HG03064 (cell line): ENCODE results near the gene MAGT1.
A peak's percentile ranks its signal among the peaks of the same experiment; 100 is the strongest.
"Not testable (repeated sequence)": the region's sequence is repeated elsewhere in the genome, so short reads cannot be mapped to it uniquely, and the experiment has no call there.

Experiments used
- ATAC-seq: cut with Tn5 transposase; IDR thresholded peaks from one replicate; pipeline ENCODE4 v1.9.1; 2021; ENCODE audit warnings: low read depth; ENCODE audit not compliant: unreplicated experiment

MAGT1 gene

DNA sequence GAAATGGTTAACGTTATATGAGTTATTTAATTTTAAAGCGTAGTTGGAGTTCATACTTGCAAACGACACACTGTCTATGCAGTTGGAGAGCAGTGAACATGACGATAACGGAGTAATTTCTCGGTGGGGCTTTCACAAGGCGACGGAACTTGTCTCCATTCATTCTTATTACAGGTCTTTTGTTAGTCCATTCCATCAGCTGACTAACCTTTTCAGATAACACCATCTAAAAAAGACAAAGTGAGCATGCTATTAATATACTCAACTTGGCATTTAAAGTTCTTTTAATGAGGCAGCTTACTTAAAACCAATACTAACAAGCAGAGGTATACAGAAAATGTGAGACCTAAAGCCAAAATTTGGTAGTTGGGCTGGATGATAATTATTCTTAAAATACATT is 19.9 kb downstream of the MAGT1 start:
- no peak for ATAC-seq

DNA sequence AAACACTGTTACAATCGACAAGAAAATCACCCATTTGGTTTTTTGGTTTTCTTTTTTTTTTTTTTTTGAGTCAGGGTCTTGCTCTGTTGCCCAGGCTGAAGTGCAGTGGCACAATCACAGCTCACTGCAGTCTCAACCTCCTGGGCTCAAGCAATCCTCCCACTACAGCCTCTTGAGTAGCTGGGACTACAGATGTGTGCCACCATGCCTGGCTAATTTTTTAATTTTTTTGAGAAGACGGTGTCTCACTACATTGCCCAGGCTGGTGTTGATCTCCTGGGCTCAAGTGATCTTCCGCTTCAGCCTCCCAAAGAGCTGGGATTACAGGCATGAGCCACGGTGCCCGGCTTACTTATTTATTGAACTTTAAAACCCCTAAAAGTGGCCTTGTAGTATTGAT is 63.7 kb downstream of the MAGT1 start:
- ATAC-seq = not testable (repeated sequence)

DNA sequence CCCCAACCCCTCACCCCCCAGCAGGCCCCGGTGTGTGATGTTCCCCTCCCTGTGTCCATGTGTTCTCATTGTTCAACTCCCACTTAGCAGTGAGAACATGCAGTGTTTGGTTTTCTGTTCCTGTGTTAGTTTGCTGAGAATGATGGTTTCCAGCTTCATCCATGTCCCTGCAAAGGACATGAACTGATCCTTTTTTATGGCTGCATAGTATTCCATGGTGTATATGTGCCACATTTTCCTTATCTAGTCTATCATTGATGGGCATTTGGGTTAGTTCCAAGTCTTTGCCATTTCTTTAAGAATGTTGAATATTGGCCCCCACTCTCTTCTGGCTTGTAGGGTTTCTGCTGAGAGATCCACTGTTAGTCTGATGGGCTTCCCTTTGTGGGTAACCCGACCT is 73.2 kb downstream of the MAGT1 start:
- ATAC-seq = not testable (repeated sequence)

DNA sequence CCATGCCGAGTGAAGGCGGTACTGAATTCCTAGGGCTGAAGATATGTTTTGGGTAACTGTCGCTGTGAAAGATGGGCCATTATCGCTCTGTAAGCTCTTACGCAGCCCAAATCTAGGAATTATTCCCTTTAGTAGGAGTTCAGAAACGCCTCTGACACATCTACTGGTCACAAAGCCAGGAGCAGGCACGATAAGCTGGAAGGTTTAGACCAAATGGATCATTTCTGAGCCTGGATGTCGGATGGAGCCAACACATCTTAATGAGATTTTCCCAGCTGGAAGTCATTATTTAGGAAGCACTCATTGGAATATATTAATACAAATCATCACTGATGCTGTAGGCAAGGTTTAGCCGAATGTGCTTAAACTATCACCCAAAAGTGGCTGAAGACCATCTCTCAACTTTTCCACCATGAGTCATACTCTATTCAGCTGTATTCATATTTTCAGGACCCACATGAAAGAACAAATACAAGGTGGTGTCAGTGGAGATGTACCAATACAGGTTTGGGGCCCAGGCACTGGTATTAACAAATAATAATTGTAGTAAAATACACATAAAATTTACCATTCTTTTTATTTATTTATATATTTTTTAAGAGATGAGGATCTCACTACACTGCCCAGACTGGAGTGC is 75.0 kb downstream of the MAGT1 start:
- ATAC-seq = no peak

DNA sequence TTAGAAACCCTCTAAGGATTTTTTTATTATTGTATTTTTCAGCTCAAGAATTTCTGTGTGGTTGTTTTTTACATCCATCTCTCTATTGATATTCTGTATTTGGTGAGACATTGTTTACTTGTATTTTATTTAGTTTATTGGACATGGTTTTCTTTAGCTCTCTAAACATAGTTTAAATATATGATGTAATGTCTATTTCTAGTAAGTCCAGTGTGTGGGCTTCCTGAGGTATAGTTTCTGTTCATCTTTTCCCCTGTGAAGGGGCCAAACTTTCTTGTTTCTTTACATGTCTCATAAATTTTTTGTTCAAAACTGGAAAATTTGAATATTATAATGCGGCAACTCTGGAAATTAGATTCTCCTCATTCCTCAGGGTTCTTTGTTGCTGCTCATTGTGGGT is 81.0 kb downstream of the MAGT1 start:
- ATAC-seq = no peak

DNA sequence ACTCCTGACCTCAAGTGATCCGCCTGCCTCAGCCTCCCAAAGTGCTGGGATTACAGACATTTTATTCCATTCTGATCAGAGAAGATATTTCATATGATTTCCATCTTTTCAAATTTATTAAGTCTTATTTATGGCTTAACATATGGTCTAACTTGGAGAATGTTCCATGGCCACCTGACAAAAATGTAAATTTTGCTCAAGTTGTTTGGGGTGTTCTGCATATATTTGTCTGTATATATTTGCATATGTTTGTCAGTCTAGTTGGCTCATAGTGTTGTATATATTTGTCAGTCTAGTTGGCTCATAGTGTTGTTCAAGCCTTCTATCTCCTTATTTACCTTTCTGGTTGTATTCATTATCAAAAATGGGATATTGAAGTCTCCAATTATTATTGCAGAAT is 93.0 kb downstream of the MAGT1 start:
- no peak for ATAC-seq

DNA sequence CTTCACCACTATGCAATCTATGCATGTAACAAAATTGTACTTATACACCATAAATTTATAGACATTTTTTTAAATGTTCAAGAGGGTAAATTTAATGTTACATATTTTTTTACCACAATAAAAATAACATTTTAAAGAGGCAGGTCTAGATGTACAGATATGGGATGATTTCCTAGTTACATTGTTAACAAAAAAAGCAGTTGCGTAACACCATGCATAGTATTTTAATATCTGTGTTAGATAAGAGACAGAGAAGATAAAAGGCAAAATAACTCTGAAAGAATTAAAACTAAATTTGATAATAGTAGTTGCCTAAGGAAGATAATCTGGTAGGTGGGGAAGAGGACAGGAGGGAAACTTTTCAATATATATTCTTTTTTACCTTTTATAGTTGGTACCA is 100.1 kb downstream of the MAGT1 start:
- ATAC-seq = no peak

DNA sequence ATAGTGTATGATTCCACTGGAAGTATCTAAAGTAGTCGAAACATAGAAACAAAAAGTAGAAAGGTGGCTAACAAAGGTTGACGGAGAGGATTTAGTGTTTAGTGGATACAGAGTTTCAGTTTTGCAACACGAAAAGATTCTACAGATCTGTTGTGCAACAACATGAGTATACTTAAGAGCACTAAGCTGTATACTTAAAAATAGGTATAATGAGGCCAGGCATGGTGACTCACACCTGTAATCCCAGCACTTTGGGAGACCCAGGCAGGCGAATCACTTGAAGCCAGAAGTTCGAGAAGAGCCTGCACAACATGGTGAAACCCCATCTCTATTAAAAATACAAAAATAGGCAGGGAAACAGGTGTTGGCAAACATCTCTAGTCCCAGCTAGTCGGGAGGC is 101.3 kb downstream of the MAGT1 start:
- no peak for ATAC-seq

DNA sequence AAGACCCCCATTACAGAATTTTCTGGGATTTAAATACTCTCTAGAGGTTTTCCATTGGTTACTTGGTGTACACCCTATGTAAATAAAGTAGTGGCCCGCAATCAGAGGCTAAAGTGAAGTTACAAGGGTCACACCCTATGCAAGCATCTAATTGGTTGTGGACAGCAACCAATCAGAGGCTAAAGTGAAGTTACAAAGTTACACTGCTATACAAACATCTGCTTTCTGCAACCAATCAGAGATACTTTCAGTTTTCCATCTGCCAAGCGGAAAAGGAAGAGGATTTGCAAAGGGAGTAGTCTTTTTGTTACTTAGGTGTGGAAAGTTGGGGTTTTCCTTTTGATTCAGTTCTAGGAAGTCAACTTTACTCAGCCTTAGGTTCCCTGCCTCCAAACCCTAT is 107.2 kb downstream of the MAGT1 start:
- no peak for ATAC-seq

DNA sequence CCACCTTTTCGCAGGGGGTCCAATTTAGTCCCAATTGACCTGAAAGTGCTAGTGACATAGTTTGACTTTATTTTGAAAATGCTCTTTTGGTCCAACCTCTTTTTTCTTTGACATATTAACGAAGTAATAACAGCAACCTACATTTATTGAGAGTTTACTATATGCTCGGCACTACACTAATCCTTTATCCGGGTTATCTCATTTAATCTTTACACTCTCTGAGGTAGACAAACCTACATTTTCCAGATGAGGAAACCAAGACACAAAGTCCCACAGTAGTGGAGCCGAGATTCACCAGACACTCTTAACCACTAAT is 108.9 kb downstream of the MAGT1 start:
- ATAC-seq = no peak

DNA sequence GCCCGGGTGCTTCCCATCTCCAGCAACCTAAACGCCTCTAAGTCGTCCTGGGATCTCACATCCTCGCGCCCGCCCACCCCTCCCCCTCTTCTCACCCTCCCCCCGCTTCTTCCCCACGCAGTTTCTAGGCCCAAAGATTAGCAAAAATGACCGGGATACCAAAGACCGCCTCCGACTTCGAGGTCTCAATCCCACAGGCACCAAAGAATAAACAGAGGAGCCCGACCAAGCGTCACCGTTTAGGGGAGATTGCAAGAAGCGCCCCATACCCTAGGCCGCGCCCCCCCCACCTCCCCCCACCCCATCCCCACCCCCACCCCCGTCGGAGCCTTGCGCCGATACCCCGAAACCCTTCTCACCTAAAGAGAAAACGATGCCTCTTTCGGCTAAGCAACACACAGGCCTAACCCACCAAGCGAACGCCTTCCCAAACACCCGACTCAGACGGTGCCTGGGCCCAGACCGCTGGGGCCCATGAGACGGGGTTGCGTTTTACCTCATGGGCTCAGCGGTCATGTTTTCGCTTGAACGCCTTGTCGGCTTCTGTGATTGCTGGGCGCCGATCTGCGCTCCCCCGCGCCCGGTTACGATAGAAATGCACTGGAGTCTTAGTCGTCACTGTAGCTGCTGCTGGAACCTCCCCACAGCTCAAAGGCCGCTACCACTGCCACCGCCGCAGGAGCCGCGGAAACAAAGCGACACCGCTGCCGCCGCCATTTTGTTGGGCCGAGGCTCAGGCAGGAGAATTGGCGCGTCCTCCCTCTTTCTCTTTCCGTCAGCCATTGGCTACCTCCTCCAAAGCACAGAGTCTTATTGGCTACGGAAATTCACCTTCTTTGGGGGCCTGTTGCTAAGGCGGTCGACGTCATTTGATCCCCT is 109.5 kb downstream of the MAGT1 start, which contains the start of gene ATRX:
Gene ATRX (minus strand): TSS at position 731 of the 879 bp plus-strand sequence. CDS start 215 bp downstream, at position 516.
- peak; percentile 69 for ATAC-seq

DNA sequence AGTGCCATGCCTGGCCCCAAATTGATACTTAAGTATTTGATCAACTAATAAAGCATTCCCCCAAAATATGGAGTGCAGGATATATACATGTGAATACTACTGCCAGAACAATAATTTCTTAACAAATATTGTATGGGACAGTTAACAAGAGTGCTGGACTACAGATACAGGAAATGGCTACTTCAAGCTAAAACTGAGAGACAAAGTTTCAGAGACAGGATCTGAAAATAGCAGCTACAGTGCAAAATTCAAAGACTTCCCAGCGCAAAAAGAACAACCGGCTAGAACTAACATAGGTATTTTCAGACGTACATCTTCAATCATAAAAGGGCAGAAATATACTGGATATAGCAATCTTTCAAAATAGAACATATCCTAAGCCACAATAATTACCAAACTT is 115.5 kb downstream of the MAGT1 start:
- ATAC-seq = no peak

DNA sequence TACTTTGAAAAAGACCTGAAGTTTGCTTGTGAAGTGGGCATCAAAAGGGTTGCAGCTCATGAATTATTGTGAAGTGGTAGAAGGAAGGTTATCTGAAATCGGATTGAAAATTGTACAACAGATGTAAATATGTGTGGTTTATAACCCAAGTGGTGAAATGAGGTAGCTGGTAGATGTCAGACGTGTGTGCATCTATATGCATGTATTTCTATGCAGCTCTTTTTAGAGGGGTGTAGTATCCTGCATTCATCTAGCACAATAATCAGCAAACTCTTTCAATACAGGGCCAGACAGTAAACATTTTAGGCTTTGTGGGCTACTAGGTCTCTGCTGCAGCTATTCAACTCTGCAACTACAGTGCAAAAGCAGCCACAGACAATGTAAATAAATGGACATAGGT is 118.6 kb downstream of the MAGT1 start:
- no peak for ATAC-seq
